ENCODE results near the gene TAP1. TPM values are rescaled to one million over a fixed set of nuclear protein-coding genes. Genes with fewer than 3 reads are reported as not detected.

The TAP1 gene
- total RNA-seq, 1 experiment from 2014 or later: 20.9 TPM

- DNase-seq (ENCODE audit: low spot score): no peak
Measured at GRCh38 chr6:32799740-32800139, 53.8 kb downstream of the TAP1 start.

GRCh38 chr6:32799168-32799567, 54.3 kb downstream of the TAP1 start:
- DNase-seq (ENCODE audit: low spot score): no peak

- DNase-seq (ENCODE audit: low spot score): peak; percentile 61
Measured at GRCh38 chr6:32796848-32797776, 56.4 kb downstream of the TAP1 start.

Small RNAs within 50 kb of the gene (small RNA-seq; reads per million reads assigned to genes)
- not detected for gene HLA-Z

Other genes starting within 250 kb of the TAP1 start
- not detected in 2 replicates for gene HLA-DQA1, start 216.3 kb downstream of the TAP1 start, total RNA-seq (2014; rRNA removed; shearing (Covaris generic))
- gene HLA-DQB1, start 187.0 kb downstream of the TAP1 start, total RNA-seq (2014; rRNA removed; shearing (Covaris generic)): not detected in 2 replicates
- not detected in 2 replicates for gene HLA-DQA2, start 112.3 kb downstream of the TAP1 start, total RNA-seq (2014; rRNA removed; shearing (Covaris generic))
- gene HLA-DQB2, start 90.2 kb downstream of the TAP1 start, total RNA-seq (2014; rRNA removed; shearing (Covaris generic)): not detected in 2 replicates
- not detected in 2 replicates for gene HLA-DOB, start 36.7 kb downstream of the TAP1 start, total RNA-seq (2014; rRNA removed; shearing (Covaris generic))
- gene TAP2, start 15.0 kb downstream of the TAP1 start, total RNA-seq (2014; rRNA removed; shearing (Covaris generic)): 50.3 and 54.9 TPM in 2 replicates
- gene PSMB8, start 9.7 kb downstream of the TAP1 start, total RNA-seq (2014; rRNA removed; shearing (Covaris generic)): 27.1 and 29.3 TPM in 2 replicates
- 2.1 and 4.4 TPM in 2 replicates for gene PSMB9, start 488 bp upstream of the TAP1 start, total RNA-seq (2014; rRNA removed; shearing (Covaris generic))
- 2.1 and 3.3 TPM in 2 replicates for gene HLA-DMB, start 87.3 kb upstream of the TAP1 start, total RNA-seq (2014; rRNA removed; shearing (Covaris generic))
- gene HLA-DMA, start 99.4 kb upstream of the TAP1 start, total RNA-seq (2014; rRNA removed; shearing (Covaris generic)): 8.5 and 9.0 TPM in 2 replicates
- gene BRD2, start 114.9 kb upstream of the TAP1 start, total RNA-seq (2014; rRNA removed; shearing (Covaris generic)): 144 and 147 TPM in 2 replicates
- gene HLA-DOA, start 155.9 kb upstream of the TAP1 start, total RNA-seq (2014; rRNA removed; shearing (Covaris generic)): 0.03 and 0.23 TPM in 2 replicates
- gene HLA-DPA1, start 219.9 kb upstream of the TAP1 start, total RNA-seq (2014; rRNA removed; shearing (Covaris generic)): not detected in 2 replicates
- gene HLA-DPB1, start 222.3 kb upstream of the TAP1 start, total RNA-seq (2014; rRNA removed; shearing (Covaris generic)): not detected in 2 replicates

Measured in HT-29 (cell line).